HG03571 (cell line): ENCODE data around the gene SORBS1.

Experiments used
- ATAC-seq: cut with Tn5 transposase; IDR thresholded peaks from one replicate; pipeline ENCODE4 v1.9.1; 2021; ENCODE audit not compliant: unreplicated experiment

The SORBS1 gene

GRCh38 chr10:95394161-95394880, 166.8 kb downstream of the SORBS1 start:
- ATAC-seq: no peak

- ATAC-seq: no peak
Observed at GRCh38 chr10:95392681-95393164, 168.4 kb downstream of the SORBS1 start.

GRCh38 chr10:95392217-95392584, 169.0 kb downstream of the SORBS1 start:
- ATAC-seq: no peak

- no peak for ATAC-seq
Observed at GRCh38 chr10:95391581-95392216, 169.5 kb downstream of the SORBS1 start.

GRCh38 chr10:95391164-95391563, 170.0 kb downstream of the SORBS1 start:
- no peak for ATAC-seq

- ATAC-seq: no peak
Observed at GRCh38 chr10:95389982-95390381, 171.2 kb downstream of the SORBS1 start.

GRCh38 chr10:95389176-95389575, 172.0 kb downstream of the SORBS1 start:
- no peak for ATAC-seq

GRCh38 chr10:95388539-95388938, 172.6 kb downstream of the SORBS1 start:
- ATAC-seq: no peak

GRCh38 chr10:95388109-95388471, 173.1 kb downstream of the SORBS1 start:
- no peak for ATAC-seq

- no peak for ATAC-seq
Observed at GRCh38 chr10:95384011-95384704, 177.0 kb downstream of the SORBS1 start.

- no peak for ATAC-seq
Observed at GRCh38 chr10:95382596-95382995, 178.6 kb downstream of the SORBS1 start.

GRCh38 chr10:95382174-95382573, 179.0 kb downstream of the SORBS1 start:
- ATAC-seq: no peak

- ATAC-seq: no peak
Observed at GRCh38 chr10:95377950-95378349, 183.2 kb downstream of the SORBS1 start.

- ATAC-seq: no peak
Observed at GRCh38 chr10:95375418-95375817, 185.8 kb downstream of the SORBS1 start.

GRCh38 chr10:95374597-95375209, 186.5 kb downstream of the SORBS1 start:
- ATAC-seq: no peak

- no peak for ATAC-seq
Observed at GRCh38 chr10:95373660-95374059, 187.5 kb downstream of the SORBS1 start.

GRCh38 chr10:95364342-95364741, 196.8 kb downstream of the SORBS1 start:
- no peak for ATAC-seq

GRCh38 chr10:95363303-95363912, 197.8 kb downstream of the SORBS1 start:
- no peak for ATAC-seq

- no peak for ATAC-seq
Observed at GRCh38 chr10:95360122-95360714, 201.0 kb downstream of the SORBS1 start.

- ATAC-seq: no peak
Observed at GRCh38 chr10:95359466-95359865, 201.7 kb downstream of the SORBS1 start.
